Kidney (tissue), 14 donors: ENCODE data around the gene COMMD3. TPM values are rescaled to one million over a fixed set of nuclear protein-coding genes. Genes with fewer than 3 reads are reported as not detected.
A peak's percentile ranks its signal among the peaks of the same experiment; 100 is the strongest.

Experiments used
- DNase-seq, 5 donors: peaks; one replicate each; pipeline ENCODE4 v3.0.0-alpha.2; 2013 to 2020
- FAIRE-seq: peaks from 2 replicates; lab custom pipeline; 2012; peaks lifted over from hg19 to GRCh38; lab: Jason Lieb, UNC
- H3K27ac ChIP-seq, 2 donors: one replicate each; pipeline ENCODE4 v1.7.0; 2013; ENCODE audit warnings: low read depth in 2 of 2, low read length in 2 of 2, inconsistent platforms in 1 of 2
- H3K27me3 ChIP-seq: one replicate; pipeline ENCODE4 v1.7.1; 2013; ENCODE audit warnings: low read length, inconsistent platforms; ENCODE audit not compliant: control insufficient read depth, insufficient read depth
- H3K36me3 ChIP-seq, 3 donors: one replicate each; pipeline versions ENCODE4 v1.7.0 to v1.7.1; 2013; ENCODE audit warnings: low read length in 3 of 3, control low read depth in 1 of 3, inconsistent platforms in 1 of 3; ENCODE audit not compliant: insufficient read depth in 3 of 3, control insufficient read depth in 2 of 3
- H3K4me1 ChIP-seq, 3 donors: one replicate each; pipeline versions ENCODE4 v1.7.0 to v1.7.1; 2013; ENCODE audit warnings: low read length in 3 of 3, inconsistent platforms in 1 of 3, low read depth in 1 of 3; ENCODE audit not compliant: control insufficient read depth in 2 of 3, insufficient read depth in 2 of 3
- H3K4me3 ChIP-seq, 3 donors: one replicate each; pipeline versions ENCODE4 v1.7.0 to v1.8.1; 2013; ENCODE audit warnings: low read length in 3 of 3, control low read depth in 1 of 3, inconsistent platforms in 1 of 3
- H3K9ac ChIP-seq, 3 donors: one replicate each; pipeline versions ENCODE4 v1.7.0 to v1.7.1; 2013; ENCODE audit warnings: low read length in 3 of 3, control low read depth in 1 of 3, inconsistent platforms in 1 of 3
- H3K9me3 ChIP-seq, 3 donors: one replicate each; pipeline versions ENCODE4 v1.7.0 to v1.7.1; 2013; ENCODE audit warnings: low read length in 3 of 3, control low read depth in 1 of 3, inconsistent platforms in 1 of 3; ENCODE audit not compliant: control insufficient read depth in 2 of 3, insufficient read depth in 1 of 3
- CTCF ChIP-seq: IDR thresholded peaks from 3 replicates; pipeline ENCODE4 v1.5.1; 2012; ENCODE audit warnings: mild to moderate bottlenecking, moderate library complexity, borderline replicate concordance; ENCODE audit not compliant: insufficient read depth; ENCODE audit errors: extremely low read depth
- intact Hi-C: fragments of 100-400 bp; cut with DNase I; formaldehyde crosslinking; loops from one replicate; pipeline ENCODE4 v1.11.1; 2022
- polyA plus RNA-seq: library from polyadenylated mRNA; stranded (reverse); fragments of 350-450 nt; fragmentation: Illumina TruSeq; extraction: RNeasy Lipid Tissue Mini Kit (QIAGEN cat#74804); gene quantifications from one replicate; pipeline ENCODE4 v1.2.3, GENCODE V29; 2014; ENCODE audit warnings: low read depth, low replicate concordance; ENCODE audit not compliant: insufficient read depth
- total RNA-seq: library from RNA; stranded (reverse); fragmentation: NEBNext Ultra II Directional; extraction: Animal tissue kit (Norgen Biotek cat#: 25700); gene quantifications from one replicate; pipeline ENCODE4 v1.2.1, GENCODE V29; 2021
- donor health status: control.
- donor health status: control.
- donor health status: control.
- donor health status: control.
- donor health status: control.
- donor health status: DM: yes; HTN: yes; CAD: no.
- donor health status: Normal renal cell carcinoma (clear cell type).

The COMMD3 gene
- total and polyA plus RNA-seq, 2 donors from 2014 or later: 46.2 to 72.8 TPM

- H3K27ac ChIP-seq: no peak overlapping the region
- H3K27me3 ChIP-seq: peaks cover 70% of the 10 kb centered on the region
- no peak for TF ChIP-seq CTCF
- no peaks in the 10 kb centered on the region for H3K9me3 ChIP-seq
- peaks cover 0 to 14% (median 3%) of the 10 kb centered on the region in 3 donors for H3K4me1 ChIP-seq
- DNase-seq (no peak), FAIRE-seq (no peak)
- H3K36me3 ChIP-seq: no peaks in the 10 kb centered on the region
- H3K4me3 ChIP-seq: peak overlapping the region; percentile 25 to 57 (median 51)
- intact Hi-C loops: no loop called here
- peak overlapping the region in 1 of 3 donors; percentile 7 for H3K9ac ChIP-seq
Measured at GRCh38 chr10:22339761-22340328, 23.7 kb downstream of the COMMD3 start.

GRCh38 chr10:22340329-22341189 lies 24.4 kb downstream of the COMMD3 start:
- Histone ChIP-seq H3K4me3 (peak overlapping the region; percentile 36 to 57 (median 51)), H3K36me3 (no peaks in the 10 kb centered on the region), H3K9ac (peak overlapping the region; percentile 7 to 42 (median 27)), H3K9me3 (no peaks in the 10 kb centered on the region), H3K27ac (peak overlapping the region; percentile 73 to 85), H3K27me3 (peaks cover 72% of the 10 kb centered on the region), H3K4me1 (peaks cover 0 to 16% (median 3%) of the 10 kb centered on the region in 3 donors)
- FAIRE-seq: no peak
- DNase-seq: peak; percentile 87 to 93 (median 92)
- intact Hi-C loops: no loop called here
- no peak for TF ChIP-seq CTCF

GRCh38 chr10:22341190-22341925 lies 25.2 kb downstream of the COMMD3 start:
- Histone ChIP-seq H3K36me3 (no peaks in the 10 kb centered on the region), H3K4me1 (peaks cover 0 to 10% (median 3%) of the 10 kb centered on the region in 3 donors), H3K4me3 (peak overlapping the region; percentile 35 to 57 (median 45)), H3K27ac (peak overlapping the region; percentile 73 to 85), H3K27me3 (peaks cover 76% of the 10 kb centered on the region), H3K9me3 (peaks cover 0 to 3% (median 0%) of the 10 kb centered on the region in 3 donors), H3K9ac (peak overlapping the region in 1 of 3 donors; percentile 14)
- intact Hi-C loops: no loop called here
- no peak for FAIRE-seq
- DNase-seq: peak in 3 of 5 donors; percentile 66 to 80 (median 76)
- TF ChIP-seq CTCF: no peak
